Measurements from ENCODE around the gene DIAPH1.

DIAPH1 gene

DNA sequence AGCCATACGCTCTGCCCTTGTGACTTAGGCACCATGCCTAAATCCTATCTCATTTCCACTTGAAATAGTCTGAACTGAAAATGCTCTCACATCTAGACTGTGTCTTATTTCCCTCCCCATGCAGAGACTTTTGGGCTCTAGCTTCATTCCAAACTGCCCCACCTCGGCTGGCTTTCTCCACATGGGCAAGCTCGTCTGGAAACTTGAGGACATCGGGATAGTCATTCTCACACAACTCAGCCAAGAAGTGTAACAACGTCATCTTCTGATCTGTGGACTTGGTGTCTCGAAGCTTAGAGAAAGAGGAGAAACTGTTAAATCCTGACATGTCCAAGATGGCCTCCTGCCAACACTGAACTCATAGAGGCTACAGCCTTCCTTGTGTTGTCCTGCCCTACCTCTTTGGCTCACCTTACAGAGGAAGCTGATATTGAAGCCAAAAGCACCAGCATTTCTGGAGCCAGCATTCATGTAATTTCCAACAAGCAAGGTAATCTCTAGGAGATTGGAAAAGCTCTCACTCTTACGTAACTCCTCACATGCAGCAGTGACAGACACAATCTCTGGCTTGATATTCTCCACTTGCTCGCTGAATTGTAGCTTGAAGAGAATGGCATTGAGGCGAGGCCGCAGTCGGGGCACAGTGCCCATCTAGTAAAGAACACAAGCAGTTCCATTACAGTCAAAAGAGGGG is 90.4 kb downstream of the DIAPH1 start:
- Histone ChIP-seq H3K79me2 (ENCODE audit: control insufficient read depth, low read length) (peaks cover 36% of the 10 kb centered on the region), H3K4me1 (ENCODE audit: control insufficient read depth, low read length) (peaks cover 96% of the 10 kb centered on the region), H3K9me2 (replicated peaks; ENCODE audit: control insufficient read depth, low read length) (no peaks in the 10 kb centered on the region), H3K9me3 (ENCODE audit: control insufficient read depth, insufficient read depth, low read length) (no peaks in the 10 kb centered on the region), H3K4me2 (ENCODE audit: low read length) (peak overlapping the region; percentile 86), H3K27me3 (ENCODE audit: control insufficient read depth, low read length) (no peaks in the 10 kb centered on the region), H3K4me3 (ENCODE audit: low read length) (peak overlapping the region; percentile 75), H4K20me1 (ENCODE audit: control insufficient read depth, insufficient read depth, low read depth, low read length) (no peaks in the 10 kb centered on the region), H3K27ac (ENCODE audit: low read depth, low read length) (peak overlapping the region; percentile 98), H3K36me3 (ENCODE audit: control insufficient read depth, low read length) (peaks cover 92% of the 10 kb centered on the region), H3F3A (ENCODE audit: control insufficient read depth, insufficient read depth) (peaks cover 44% of the 10 kb centered on the region)
- TF ChIP-seq, protein P1, sequence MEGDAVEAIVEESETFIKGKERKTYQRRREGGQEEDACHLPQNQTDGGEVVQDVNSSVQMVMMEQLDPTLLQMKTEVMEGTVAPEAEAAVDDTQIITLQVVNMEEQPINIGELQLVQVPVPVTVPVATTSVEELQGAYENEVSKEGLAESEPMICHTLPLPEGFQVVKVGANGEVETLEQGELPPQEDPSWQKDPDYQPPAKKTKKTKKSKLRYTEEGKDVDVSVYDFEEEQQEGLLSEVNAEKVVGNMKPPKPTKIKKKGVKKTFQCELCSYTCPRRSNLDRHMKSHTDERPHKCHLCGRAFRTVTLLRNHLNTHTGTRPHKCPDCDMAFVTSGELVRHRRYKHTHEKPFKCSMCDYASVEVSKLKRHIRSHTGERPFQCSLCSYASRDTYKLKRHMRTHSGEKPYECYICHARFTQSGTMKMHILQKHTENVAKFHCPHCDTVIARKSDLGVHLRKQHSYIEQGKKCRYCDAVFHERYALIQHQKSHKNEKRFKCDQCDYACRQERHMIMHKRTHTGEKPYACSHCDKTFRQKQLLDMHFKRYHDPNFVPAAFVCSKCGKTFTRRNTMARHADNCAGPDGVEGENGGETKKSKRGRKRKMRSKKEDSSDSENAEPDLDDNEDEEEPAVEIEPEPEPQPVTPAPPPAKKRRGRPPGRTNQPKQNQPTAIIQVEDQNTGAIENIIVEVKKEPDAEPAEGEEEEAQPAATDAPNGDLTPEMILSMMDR (IDR thresholded peaks at IDR 0.05; ENCODE audit: low read depth, low read length, poor library complexity, severe bottlenecking): no peak
- TF ChIP-seq EZH2phosphoT487 (IDR thresholded peaks at IDR 0.05; ENCODE audit: borderline replicate concordance, low read length): no peak

DNA sequence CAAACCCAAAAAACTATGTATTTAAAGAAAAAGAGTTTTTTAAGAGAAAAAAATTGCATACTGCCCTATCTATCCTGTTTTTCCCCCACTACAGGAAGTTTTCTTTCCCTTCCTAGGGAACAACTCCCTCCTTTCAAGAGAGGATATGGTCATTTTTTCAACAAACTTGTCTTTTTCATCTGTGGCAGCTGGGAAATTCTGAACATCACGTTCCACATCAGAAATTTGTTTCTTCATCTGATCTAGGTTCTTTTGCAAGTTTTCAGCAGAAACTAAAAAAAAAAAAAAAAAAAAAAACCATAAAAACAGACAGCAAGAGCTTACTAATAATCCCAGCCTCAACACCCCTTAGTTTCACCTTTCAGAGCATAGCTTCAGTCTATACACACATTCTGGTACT is 91.4 kb downstream of the DIAPH1 start:
- Histone ChIP-seq H3K27ac (ENCODE audit: low read depth, low read length) (peak overlapping the region; percentile 98), H3F3A (ENCODE audit: control insufficient read depth, insufficient read depth) (peaks cover 40% of the 10 kb centered on the region), H3K9me3 (ENCODE audit: control insufficient read depth, insufficient read depth, low read length) (no peaks in the 10 kb centered on the region), H3K79me2 (ENCODE audit: control insufficient read depth, low read length) (peaks cover 44% of the 10 kb centered on the region), H3K27me3 (ENCODE audit: control insufficient read depth, low read length) (no peaks in the 10 kb centered on the region), H3K4me2 (ENCODE audit: low read length) (peak overlapping the region; percentile 86), H3K4me3 (ENCODE audit: low read length) (peak overlapping the region; percentile 75), H3K36me3 (ENCODE audit: control insufficient read depth, low read length) (peaks cover 92% of the 10 kb centered on the region), H3K4me1 (ENCODE audit: control insufficient read depth, low read length) (peaks cover 99% of the 10 kb centered on the region), H4K20me1 (ENCODE audit: control insufficient read depth, insufficient read depth, low read depth, low read length) (no peaks in the 10 kb centered on the region), H3K9me2 (replicated peaks; ENCODE audit: control insufficient read depth, low read length) (no peaks in the 10 kb centered on the region)
- TF ChIP-seq, protein P1 (IDR thresholded peaks at IDR 0.05; ENCODE audit: low read depth, low read length, poor library complexity, severe bottlenecking): no peak
- TF ChIP-seq EZH2phosphoT487 (IDR thresholded peaks at IDR 0.05; ENCODE audit: borderline replicate concordance, low read length): no peak

DNA sequence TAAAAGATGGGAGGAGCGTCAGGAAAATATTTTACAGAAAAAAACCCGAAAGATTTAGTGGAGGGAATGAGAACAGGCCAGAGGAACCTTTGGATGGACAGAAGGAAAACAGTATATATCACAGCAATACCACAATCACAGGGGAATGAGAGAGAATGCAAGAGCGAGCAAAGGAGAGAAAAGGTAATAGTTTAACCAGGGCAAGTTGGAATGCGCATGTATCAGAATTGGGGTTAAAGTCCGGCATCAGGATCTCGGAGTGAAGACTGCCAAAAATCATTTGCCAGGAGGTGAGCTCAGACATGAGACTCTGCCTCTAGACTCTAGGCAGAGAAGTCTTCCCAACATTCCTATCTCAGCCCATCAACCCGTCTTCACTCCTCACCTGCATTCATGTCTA is 93.1 kb downstream of the DIAPH1 start:
- Histone ChIP-seq H3K4me2 (ENCODE audit: low read length) (peak overlapping the region; percentile 86), H4K20me1 (ENCODE audit: control insufficient read depth, insufficient read depth, low read depth, low read length) (no peaks in the 10 kb centered on the region), H3K27ac (ENCODE audit: low read depth, low read length) (peak overlapping the region; percentile 98), H3F3A (ENCODE audit: control insufficient read depth, insufficient read depth) (peaks cover 36% of the 10 kb centered on the region), H3K27me3 (ENCODE audit: control insufficient read depth, low read length) (no peaks in the 10 kb centered on the region), H3K4me1 (ENCODE audit: control insufficient read depth, low read length) (peaks cover 99% of the 10 kb centered on the region), H3K79me2 (ENCODE audit: control insufficient read depth, low read length) (peaks cover 44% of the 10 kb centered on the region), H3K9me3 (ENCODE audit: control insufficient read depth, insufficient read depth, low read length) (no peaks in the 10 kb centered on the region), H3K36me3 (ENCODE audit: control insufficient read depth, low read length) (peaks cover 93% of the 10 kb centered on the region), H3K4me3 (ENCODE audit: low read length) (peak overlapping the region; percentile 58), H3K9me2 (replicated peaks; ENCODE audit: control insufficient read depth, low read length) (no peaks in the 10 kb centered on the region)
- no peak for TF ChIP-seq EZH2phosphoT487 (IDR thresholded peaks at IDR 0.05; ENCODE audit: borderline replicate concordance, low read length)
- TF ChIP-seq, protein P1 (IDR thresholded peaks at IDR 0.05; ENCODE audit: low read depth, low read length, poor library complexity, severe bottlenecking): no peak

All from DOHH2 (cell line).